K562 (cell line): ENCODE data around the gene SLFNL1. TPM values are rescaled to one million over a fixed set of nuclear protein-coding genes. Genes with fewer than 3 reads are reported as not detected.

Experiments used
- ATF1 ChIP-seq, 2 experiments: fragments of 450-650 bp in 1 of 2; IDR thresholded peaks; 2 replicates each; pipeline ENCODE4 v1.6.1; 2016; ENCODE audit warnings: missing compliant biosample characterization in 1 of 2, missing genetic modification characterization in 1 of 2
- E2F3 ChIP-seq: fragments of 250-450 bp; sonication (Bioruptor Pico); IDR thresholded peaks from 2 replicates; pipeline ENCODE4 v1.4.0; 2020; ENCODE audit warnings: mild to moderate bottlenecking
- FOXP1 ChIP-seq: sonication (generic); formaldehyde crosslinking; IDR thresholded peaks from 2 replicates; pipeline ENCODE4 v1.8.0; 2022; ENCODE audit warnings: mild to moderate bottlenecking, missing genetic modification reagents
- ID3 ChIP-seq, 2 experiments: fragments of 250-450 bp in 1 of 2; fragments of 450-650 bp in 1 of 2; sonication (Bioruptor Pico) in 1 of 2; IDR thresholded peaks; 2 replicates each; pipeline versions ENCODE4 v1.6.1 to v1.8.0; 2016 to 2021; ENCODE audit warnings: mild to moderate bottlenecking in 2 of 2, moderate library complexity in 2 of 2, missing compliant biosample characterization in 1 of 2, missing genetic modification characterization in 1 of 2
- MGA ChIP-seq: fragments of 450-650 bp; IDR thresholded peaks from 2 replicates; pipeline ENCODE4 v1.6.1; 2016; ENCODE audit warnings: mild to moderate bottlenecking, moderate library complexity
- NRF1 ChIP-seq, 2 experiments: fragments of 450-650 bp; IDR thresholded peaks in 1 of 2; conservative IDR thresholded peaks in 1 of 2; 2 replicates each; pipeline ENCODE4 v1.6.1; 2014; ENCODE audit warnings: mild to moderate bottlenecking in 2 of 2
- SNAPC5 ChIP-seq: fragments of 250-450 bp; sonication (Bioruptor Pico); IDR thresholded peaks from 2 replicates; pipeline ENCODE4 v1.8.0; 2021; ENCODE audit warnings: moderate library complexity, mild to moderate bottlenecking, inconsistent platforms
- SRSF3 ChIP-seq: fragments of 200-400 bp; formaldehyde crosslinking; IDR thresholded peaks from 2 replicates; pipeline ENCODE4 v1.6.1; 2016; ENCODE audit warnings: mild to moderate bottlenecking, low read length, moderate library complexity; ENCODE audit not compliant: insufficient read depth
- TARDBP ChIP-seq: fragments of 450-650 bp; IDR thresholded peaks from 2 replicates; pipeline ENCODE4 v1.6.1; 2016
- USF1 ChIP-seq: sonication (generic); formaldehyde crosslinking; IDR thresholded peaks from 2 replicates; pipeline ENCODE4 v1.9.0; 2022; ENCODE audit warnings: mild to moderate bottlenecking, missing genetic modification reagents
- YY1 ChIP-seq, 3 experiments: IDR thresholded peaks; 2 replicates each; pipeline ENCODE4 v1.6.1; 2011; ENCODE audit warnings: low read length in 2 of 3, mild to moderate bottlenecking in 2 of 3, moderate library complexity in 2 of 3, borderline replicate concordance in 1 of 3, control low read depth in 1 of 3, low read depth in 1 of 3; ENCODE audit not compliant: insufficient read depth in 3 of 3, insufficient replicate concordance in 2 of 3, control insufficient read depth in 1 of 3, insufficient read length in 1 of 3; ENCODE audit errors: extremely low read depth in 1 of 3
- ZSCAN29 ChIP-seq: fragments of 450-650 bp; IDR thresholded peaks from 2 replicates; pipeline ENCODE4 v1.6.1; 2017
- polyA plus RNA-seq, 8 experiments: library from polyadenylated mRNA; depleted of rRNA in 4 of 8; stranded (reverse) in 5 of 8; unstranded in 3 of 8; fragments of >200 nt; fragmentation: Nextera tagmentation in 2 of 8; fragmentation: Illumina TruSeq in 1 of 8; extraction: Ambion mirVana in 2 of 8; extraction: Trizol in 1 of 8; gene quantifications; 2 replicates each; pipeline versions ENCODE4 v1.2.1 to v1.2.3, GENCODE V29; 2011 to 2014; ENCODE audit warnings: inconsistent platforms in 1 of 8, missing spikeins in 1 of 8
- total RNA-seq, 7 experiments: library from RNA; depleted of rRNA in 6 of 7; stranded (reverse); fragments of >200 nt in 6 of 7; fragmentation: Illumina TruSeq in 2 of 7; extraction: Trizol in 2 of 7; gene quantifications; 2 replicates each; pipeline versions ENCODE4 v1.2.1 to v1.2.3, GENCODE V29; 2011 to 2021; ENCODE audit warnings: low replicate concordance in 1 of 7

SLFNL1 gene
- total and polyA plus RNA-seq, 9 of the 15 experiments (the other 6 are each of a cell fraction or from before 2014, with no cell fraction given): 0.05 to 0.14 (median 0.06) TPM; not detected in 5

GRCh38 chr1:40979241-40980067 lies 42.1 kb downstream of the SLFNL1 start, which contains the start of gene CTPS1 (continued):
- TF ChIP-seq USF1 (CRISPR knock-in tag) (no peak; the same call in 1 of the 2 replicates), YY1 (IDR thresholded peaks at IDR 0.05; ENCODE audit: borderline replicate concordance in 1 of 3, control insufficient read depth in 1 of 3, extremely low read depth in 1 of 3, insufficient read depth in 3 of 3, insufficient read length in 1 of 3, insufficient replicate concordance in 2 of 3, low read depth in 1 of 3, low read length in 2 of 3) (peak in 1 of 3 experiments; percentile 38), TARDBP (no peak), SNAPC5 (CRISPR knock-in tag) (no peak), ZSCAN29 (0 out of 2 replicates have a peak, but pooled peaks have one; percentile 9), FOXP1 (CRISPR knock-in tag) (peak; percentile 45; the same call in 1 of the 2 replicates), ID3 (CRISPR knock-in tag; IDR thresholded peaks at IDR 0.05) (no peak), ID3 (tag; IDR thresholded peaks at IDR 0.05) (peak; percentile 57; the same call in 1 of the 2 replicates), E2F3 (peak; percentile 90), SRSF3 (no peak), ATF1 (CRISPR knock-in tag; IDR thresholded peaks at IDR 0.05) (no peak), ATF1 (tag; IDR thresholded peaks at IDR 0.05) (peak; percentile 65), NRF1 (conservative IDR thresholded peaks at IDR 0.05 in 1 of 2, IDR thresholded peaks at IDR 0.05 in 1 of 2) (peak; percentile 97), MGA (peak; percentile 93)
